Endothelial cell of umbilical vein (primary cell): Measurements from ENCODE around the gene SGMS2. TPM values are rescaled to one million over a fixed set of nuclear protein-coding genes. Genes with fewer than 3 reads are reported as not detected.

Experiments used
- BruUV-seq: library from RNA; stranded (reverse); fragments of 400-500 nt; replicated peaks from 2 replicates; lab custom pipeline; 2021; lab: Mats Ljungman, UMichigan
- CTCF ChIA-PET: fragments of 300-600, 350-600 bp; sonication (Branson Sonifier 250); formaldehyde crosslinking; loops from one replicate; lab custom pipeline; 2021; ENCODE audit warnings: antibody characterized with exemption, inconsistent platforms; lab: Charles Lee
- POLR2A ChIA-PET: fragments of 300-600, 350-600 bp; sonication (Branson Sonifier 250); formaldehyde crosslinking; loops from one replicate; lab custom pipeline; 2021; ENCODE audit warnings: antibody characterized with exemption, inconsistent platforms; lab: Charles Lee
- DNase-seq: peaks from one replicate; pipeline ENCODE4 v3.0.0-alpha.2; 2011; ENCODE audit warnings: low read depth, low spot score
- FAIRE-seq: peaks from 2 replicates; lab custom pipeline; 2011; peaks lifted over from hg19 to GRCh38; lab: Jason Lieb, UNC
- H2AFZ ChIP-seq: 2 replicates; pipeline ENCODE4 v1.6.0; 2012; ENCODE audit warnings: low read depth, low read length, control low read depth, inconsistent platforms
- H3K27ac ChIP-seq: 2 replicates; pipeline ENCODE4 v1.5.1; 2011; ENCODE audit warnings: low read depth, mild to moderate bottlenecking, control low read depth, low read length, moderate library complexity; ENCODE audit not compliant: insufficient read depth
- H3K27me3 ChIP-seq, 2 experiments: 2 replicates each; pipeline versions ENCODE4 v1.6.0 to v1.6.1; 2011; ENCODE audit warnings: low read length in 2 of 2, mixed read lengths in 1 of 2; ENCODE audit not compliant: control insufficient read depth in 2 of 2, insufficient read depth in 2 of 2
- H3K36me3 ChIP-seq, 2 experiments: 2 replicates in 1 of 2; 3 replicates in 1 of 2; pipeline ENCODE4 v1.5.1; 2011; ENCODE audit warnings: low read length in 2 of 2, mild to moderate bottlenecking in 1 of 2, moderate library complexity in 1 of 2; ENCODE audit not compliant: control insufficient read depth in 2 of 2, insufficient read depth in 2 of 2; ENCODE audit errors: extremely low read depth in 1 of 2
- H3K4me1 ChIP-seq: 3 replicates; pipeline ENCODE4 v1.5.1; 2011; ENCODE audit warnings: mild to moderate bottlenecking, low read length; ENCODE audit not compliant: control insufficient read depth, insufficient read depth; ENCODE audit errors: extremely low read depth
- H3K4me2 ChIP-seq: 2 replicates; pipeline ENCODE4 v1.6.1; 2011; ENCODE audit warnings: low read length, control low read depth, mixed read lengths; ENCODE audit not compliant: insufficient read depth
- H3K4me3 ChIP-seq, 3 experiments: fragments of 200-600 bp in 1 of 3; sonication (generic), shearing (Covaris generic) in 1 of 3; replicated peaks in 1 of 3; 2 replicates each; pipeline ENCODE4 v1.5.1; 2011 to 2016; ENCODE audit warnings: control low read depth in 3 of 3, low read length in 3 of 3, mild to moderate bottlenecking in 2 of 3, inconsistent platforms in 1 of 3, low read depth in 1 of 3, moderate library complexity in 1 of 3; ENCODE audit not compliant: insufficient read depth in 1 of 3
- H3K79me2 ChIP-seq: 2 replicates; pipeline ENCODE4 v1.6.0; 2012; ENCODE audit warnings: low read length, inconsistent platforms; ENCODE audit not compliant: control insufficient read depth, insufficient read depth
- H3K9ac ChIP-seq: replicated peaks from 2 replicates; pipeline ENCODE3; 2011; ENCODE audit warnings: low read length, control low read depth; ENCODE audit not compliant: insufficient read depth; ENCODE audit errors: extremely low read depth
- H3K9me1 ChIP-seq: replicated peaks from 3 replicates; pipeline ENCODE4 v1.6.0; 2011; ENCODE audit warnings: mild to moderate bottlenecking, low read length; ENCODE audit not compliant: control insufficient read depth, insufficient read depth; ENCODE audit errors: extremely low read depth
- H3K9me3 ChIP-seq: replicated peaks from 2 replicates; pipeline ENCODE4 v1.5.1; 2012; ENCODE audit warnings: low read length, inconsistent platforms; ENCODE audit not compliant: control insufficient read depth, insufficient read depth
- H4K20me1 ChIP-seq: replicated peaks from 2 replicates; pipeline ENCODE3; 2011; ENCODE audit warnings: mild to moderate bottlenecking, low read length; ENCODE audit not compliant: control insufficient read depth, insufficient read depth; ENCODE audit errors: extremely low read depth
- EZH2 ChIP-seq: IDR thresholded peaks from 2 replicates; pipeline ENCODE4 v1.6.1; 2012; ENCODE audit warnings: borderline replicate concordance, low read depth, mild to moderate bottlenecking, moderate library complexity, low read length, inconsistent platforms; ENCODE audit not compliant: severe bottlenecking
- FOS ChIP-seq: IDR thresholded peaks from 2 replicates; pipeline ENCODE4 v1.6.1; 2011; ENCODE audit warnings: mild to moderate bottlenecking, low read length, moderate library complexity, borderline replicate concordance; ENCODE audit not compliant: insufficient read depth
- GATA2 ChIP-seq: IDR thresholded peaks from 2 replicates; pipeline ENCODE4 v1.7.0; 2011; ENCODE audit warnings: low read depth, mild to moderate bottlenecking, moderate library complexity, mixed read lengths, low read length; ENCODE audit not compliant: insufficient read length, insufficient read depth
- JUN ChIP-seq: IDR thresholded peaks from 2 replicates; pipeline ENCODE4 v1.6.1; 2011; ENCODE audit warnings: borderline replicate concordance, low read depth; ENCODE audit not compliant: insufficient read length, insufficient read depth
- MAX ChIP-seq: IDR thresholded peaks from 2 replicates; pipeline ENCODE4 v1.6.1; 2011; ENCODE audit not compliant: insufficient read depth, insufficient read length
- MYC ChIP-seq: IDR thresholded peaks from one replicate; pipeline ENCODE4 v1.6.1; 2011; ENCODE audit warnings: mild to moderate bottlenecking, low read depth, low read length
- POLR2A ChIP-seq: IDR thresholded peaks from 2 replicates; pipeline ENCODE4 v1.6.1; 2012; ENCODE audit warnings: low read depth, mild to moderate bottlenecking, control low read depth, low read length
- POLR2AphosphoS5 ChIP-seq: IDR thresholded peaks from 2 replicates; pipeline ENCODE4 v1.6.1; 2012; ENCODE audit warnings: low read depth, mild to moderate bottlenecking, control low read depth, low read length, moderate library complexity; ENCODE audit not compliant: insufficient read depth
- dilution Hi-C: fragments of 300-500 bp; cut with MboI; formaldehyde crosslinking; loops from one replicate; pipeline ENCODE4 v1.15.0; 2019; ENCODE audit warnings: low sequenced_read_pairs; ENCODE audit not compliant: extremely low pct_ligation_motif_present
- intact Hi-C: fragments of 100-400 bp; cut with micrococcal nuclease; formaldehyde crosslinking; loops from one replicate; pipeline ENCODE4 v1.10.0; 2022
- polyA plus RNA-seq, 4 experiments: library from polyadenylated mRNA; depleted of rRNA in 3 of 4; stranded (reverse) in 3 of 4; unstranded in 1 of 4; fragments of >200 nt; gene quantifications; 2 replicates each; pipeline versions ENCODE4 v1.2.1 to v1.2.3, GENCODE V29; 2011 to 2012; ENCODE audit warnings: missing spikeins in 1 of 4
- total RNA-seq: library from RNA; stranded (reverse); gene quantifications from 2 replicates; pipeline ENCODE4 v1.2.3, GENCODE V29; 2021
- TF ChIP-seq, protein P1 (sequence below), 2 donors: IDR thresholded peaks; 1 replicate in 1 of 2; 2 replicates in 1 of 2; pipeline ENCODE4 v1.5.1; 2011; ENCODE audit warnings: low read length in 2 of 2, mild to moderate bottlenecking in 2 of 2, moderate library complexity in 2 of 2, control low read depth in 1 of 2, inconsistent platforms in 1 of 2, low read depth in 1 of 2; ENCODE audit not compliant: insufficient read depth in 1 of 2; ENCODE audit errors: extremely low read depth in 1 of 2

SGMS2 gene
- total and polyA plus RNA-seq, 2 donors (not counting 3 experiments of a cell fraction or from before 2014, with no cell fraction given) = 33.0 to 33.2 TPM

- no peaks in the 10 kb centered on the region for H3K79me2 ChIP-seq
- DNase-seq (no peak), FAIRE-seq (no peak)
- no peak overlapping the region for H3K4me2 ChIP-seq
- H4K20me1 ChIP-seq = no peaks in the 10 kb centered on the region
- no TSS peak for BruUV-seq
- TF ChIP-seq FOS = no peak
- no peak for TF ChIP-seq MAX
- TF ChIP-seq MYC = no peak
- ChIA-PET CTCF (no interaction called here), POLR2A (no interaction called here)
- H3K27me3 ChIP-seq = no peaks in the 10 kb centered on the region
- H3K4me1 ChIP-seq = no peaks in the 10 kb centered on the region
- H3K9me1 ChIP-seq = no peaks in the 10 kb centered on the region
- no peak overlapping the region for H3K4me3 ChIP-seq
- dilution Hi-C loops = no loop called here
- no peaks in the 10 kb centered on the region for H3K36me3 ChIP-seq
- H3K9ac ChIP-seq = no peak overlapping the region
- H2AFZ ChIP-seq = no peak overlapping the region
- no peak overlapping the region for H3K27ac ChIP-seq
- H3K9me3 ChIP-seq = no peaks in the 10 kb centered on the region
- intact Hi-C loops = no loop called here
Observed at GRCh38 chr4:107806196-107806595, 18.5 kb upstream of the SGMS2 start.

DNA sequence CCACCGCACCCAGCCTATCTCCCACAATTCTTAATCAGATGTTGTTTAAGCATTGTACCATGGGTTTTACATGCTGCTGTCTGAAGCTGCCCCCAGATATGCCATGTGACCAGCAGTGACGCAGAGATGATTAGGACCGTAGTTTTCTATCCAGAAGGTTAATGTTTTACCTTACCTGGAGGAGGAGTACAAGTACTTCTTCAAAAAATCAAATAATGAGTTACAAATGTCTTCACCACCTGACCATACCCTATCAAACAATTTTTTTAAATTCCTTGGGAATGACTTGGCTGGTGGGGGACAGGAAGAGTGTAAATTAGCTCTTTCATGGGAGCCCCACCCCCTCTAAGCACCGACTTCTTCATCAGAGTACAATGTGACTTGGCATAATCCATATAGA is 16.2 kb upstream of the SGMS2 start:
- no TSS peak for BruUV-seq
- Histone ChIP-seq H3K4me3 (no peak overlapping the region), H4K20me1 (no peaks in the 10 kb centered on the region), H2AFZ (no peak overlapping the region), H3K36me3 (no peaks in the 10 kb centered on the region), H3K79me2 (no peaks in the 10 kb centered on the region), H3K27me3 (no peaks in the 10 kb centered on the region), H3K27ac (no peak overlapping the region), H3K9me3 (no peaks in the 10 kb centered on the region), H3K9me1 (no peaks in the 10 kb centered on the region), H3K9ac (no peak overlapping the region), H3K4me1 (no peaks in the 10 kb centered on the region), H3K4me2 (no peak overlapping the region)
- TF ChIP-seq JUN (no peak), GATA2 (no peak), MYC (no peak), FOS (no peak), POLR2A (no peak), POLR2AphosphoS5 (no peak), EZH2 (no peak), MAX (no peak)
- TF ChIP-seq, protein P1, sequence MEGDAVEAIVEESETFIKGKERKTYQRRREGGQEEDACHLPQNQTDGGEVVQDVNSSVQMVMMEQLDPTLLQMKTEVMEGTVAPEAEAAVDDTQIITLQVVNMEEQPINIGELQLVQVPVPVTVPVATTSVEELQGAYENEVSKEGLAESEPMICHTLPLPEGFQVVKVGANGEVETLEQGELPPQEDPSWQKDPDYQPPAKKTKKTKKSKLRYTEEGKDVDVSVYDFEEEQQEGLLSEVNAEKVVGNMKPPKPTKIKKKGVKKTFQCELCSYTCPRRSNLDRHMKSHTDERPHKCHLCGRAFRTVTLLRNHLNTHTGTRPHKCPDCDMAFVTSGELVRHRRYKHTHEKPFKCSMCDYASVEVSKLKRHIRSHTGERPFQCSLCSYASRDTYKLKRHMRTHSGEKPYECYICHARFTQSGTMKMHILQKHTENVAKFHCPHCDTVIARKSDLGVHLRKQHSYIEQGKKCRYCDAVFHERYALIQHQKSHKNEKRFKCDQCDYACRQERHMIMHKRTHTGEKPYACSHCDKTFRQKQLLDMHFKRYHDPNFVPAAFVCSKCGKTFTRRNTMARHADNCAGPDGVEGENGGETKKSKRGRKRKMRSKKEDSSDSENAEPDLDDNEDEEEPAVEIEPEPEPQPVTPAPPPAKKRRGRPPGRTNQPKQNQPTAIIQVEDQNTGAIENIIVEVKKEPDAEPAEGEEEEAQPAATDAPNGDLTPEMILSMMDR (IDR thresholded peaks at IDR 0.05; ENCODE audit: extremely low read depth in 1 of 2, insufficient read depth in 1 of 2, low read depth in 1 of 2, low read length in 2 of 2) = no peak
- ChIA-PET POLR2A (no interaction called here), CTCF (no interaction called here)
- DNase-seq (no peak), FAIRE-seq (no peak)
- intact Hi-C loops (no loop called here), dilution Hi-C loops (no loop called here)
